HG03520 (cell line): ENCODE data around the gene ANKS4B.
"Not testable (repeated sequence)": the region's sequence is repeated elsewhere in the genome, so short reads cannot be mapped to it uniquely, and the experiment has no call there.

Experiments used
- ATAC-seq: cut with Tn5 transposase; IDR thresholded peaks from one replicate; pipeline ENCODE4 v1.9.1; 2021; ENCODE audit warnings: mild to moderate bottlenecking, moderate library complexity; ENCODE audit not compliant: unreplicated experiment

Gene ANKS4B

GRCh38 chr16:21283521-21284289 is 50.2 kb downstream of the ANKS4B start:
- no peak for ATAC-seq

- no peak for ATAC-seq
Measured at GRCh38 chr16:21284414-21284813, 50.9 kb downstream of the ANKS4B start.

- no peak for ATAC-seq
Measured at GRCh38 chr16:21285314-21285713, 51.8 kb downstream of the ANKS4B start.

GRCh38 chr16:21289789-21290188 is 56.3 kb downstream of the ANKS4B start:
- ATAC-seq, result not testable (repeated sequence)

- no peak for ATAC-seq
Measured at GRCh38 chr16:21300309-21301167, 67.0 kb downstream of the ANKS4B start.

GRCh38 chr16:21301168-21301894 is 67.8 kb downstream of the ANKS4B start:
- peak; percentile 48 for ATAC-seq

- no peak for ATAC-seq
Measured at GRCh38 chr16:21301895-21302291, 68.4 kb downstream of the ANKS4B start.

- no peak for ATAC-seq
Measured at GRCh38 chr16:21302454-21302853, 69.0 kb downstream of the ANKS4B start.

GRCh38 chr16:21302898-21303528 is 69.5 kb downstream of the ANKS4B start:
- no peak for ATAC-seq
